Mucosa of descending colon (tissue), 3 donors: ENCODE results near the gene LRCH2. TPM values are rescaled to one million over a fixed set of nuclear protein-coding genes. Genes with fewer than 3 reads are reported as not detected.

Source experiments
- ATAC-seq: fragments of 200-7000 bp; cut with Tn5 transposase; one replicate; pipeline ENCODE4 v1.9.1; 2020; ENCODE audit warnings: mild to moderate bottlenecking, moderate library complexity
- DNase-seq, 3 donors: peaks; one replicate each; pipeline ENCODE4 v3.0.0-alpha.2; 2020
- H3K36me3 ChIP-seq: fragments of 200-600 bp; one replicate; pipeline ENCODE4 v1.8.0; 2021; ENCODE audit warnings: low read depth, mild to moderate bottlenecking
- H3K4me1 ChIP-seq: fragments of 200-600 bp; one replicate; pipeline ENCODE4 v1.8.0; 2021; ENCODE audit warnings: low read depth, mild to moderate bottlenecking
- H3K4me3 ChIP-seq: fragments of 200-600 bp; one replicate; pipeline ENCODE4 v1.8.0; 2021; ENCODE audit warnings: mild to moderate bottlenecking
- H3K9me3 ChIP-seq: fragments of 200-600 bp; one replicate; pipeline ENCODE4 v1.8.0; 2021; ENCODE audit warnings: mild to moderate bottlenecking
- CTCF ChIP-seq: fragments of 200-600 bp; IDR thresholded peaks from one replicate; pipeline ENCODE4 v1.8.0; 2022; ENCODE audit warnings: antibody characterized with exemption, mild to moderate bottlenecking
- intact Hi-C, 2 donors: fragments of 100-400 bp; cut with DNase I in 1 of 2; cut with micrococcal nuclease in 1 of 2; formaldehyde crosslinking; loops; one replicate each; pipeline versions ENCODE4 v1.11.0 to v1.11.1; 2022; cut with DNase I, micrococcal nuclease
- total RNA-seq, 3 donors: library from RNA; stranded (reverse); fragmentation: NEBNext Ultra II Directional in 2 of 3; extraction: Animal tissue kit (Norgen Biotek cat#: 25700) in 2 of 3; gene quantifications; one replicate each; pipeline versions ENCODE4 v1.2.1 to v1.2.4, GENCODE V29; 2021 to 2023
- donor health status: DM: no; HTN: no; CAD: no; lungs with moderate emphysema.
- donor health status: DM: no; HTN: no; CAD: no.
- donor health status: DM: no; HTN: yes; CAD: no.

LRCH2 gene
- total RNA-seq, 3 donors from 2014 or later, result 0.43 to 13.2 (median 1.9) TPM

- ATAC-seq, result no peak
These were observed 27.3 kb upstream of the LRCH2 start for GRCh38 chrX:115261148-115261547.

DNA sequence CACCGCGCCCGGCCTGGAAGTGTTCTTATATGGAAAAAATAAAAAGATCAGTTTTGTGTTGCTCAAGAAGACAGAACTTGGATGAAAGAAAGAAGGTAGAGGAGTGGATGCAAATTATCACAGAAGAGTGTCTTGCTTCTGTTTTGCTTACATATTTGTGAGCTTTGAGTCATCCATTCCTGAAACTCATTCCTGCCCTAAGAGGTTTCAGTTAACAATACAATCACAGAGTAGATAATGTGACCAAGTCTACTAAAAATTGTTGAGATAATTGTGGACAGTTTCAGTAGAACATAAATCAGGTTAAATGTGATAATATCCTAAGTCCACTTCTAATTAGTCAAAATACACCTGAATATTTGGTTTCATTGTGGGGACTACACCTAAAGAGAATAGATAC lies 26.4 kb upstream of the LRCH2 start:
- no peaks in the 10 kb centered on the region for H3K36me3 ChIP-seq
- H3K4me3 ChIP-seq, result no peak overlapping the region
- TF ChIP-seq CTCF, result no peak
- no peak for DNase-seq
- H3K4me1 ChIP-seq, result no peaks in the 10 kb centered on the region
- no peaks in the 10 kb centered on the region for H3K9me3 ChIP-seq
- intact Hi-C loops, result no loop called here
- ATAC-seq, result no peak

More at GRCh38 chrX:115261148-115261547, 27.3 kb upstream of the LRCH2 start:
- intact Hi-C loops, result no loop called here
- TF ChIP-seq CTCF, result no peak
- H3K36me3 ChIP-seq, result no peaks in the 10 kb centered on the region
- H3K4me3 ChIP-seq, result no peak overlapping the region
- no peaks in the 10 kb centered on the region for H3K4me1 ChIP-seq
- DNase-seq, result no peak
- no peaks in the 10 kb centered on the region for H3K9me3 ChIP-seq

DNA sequence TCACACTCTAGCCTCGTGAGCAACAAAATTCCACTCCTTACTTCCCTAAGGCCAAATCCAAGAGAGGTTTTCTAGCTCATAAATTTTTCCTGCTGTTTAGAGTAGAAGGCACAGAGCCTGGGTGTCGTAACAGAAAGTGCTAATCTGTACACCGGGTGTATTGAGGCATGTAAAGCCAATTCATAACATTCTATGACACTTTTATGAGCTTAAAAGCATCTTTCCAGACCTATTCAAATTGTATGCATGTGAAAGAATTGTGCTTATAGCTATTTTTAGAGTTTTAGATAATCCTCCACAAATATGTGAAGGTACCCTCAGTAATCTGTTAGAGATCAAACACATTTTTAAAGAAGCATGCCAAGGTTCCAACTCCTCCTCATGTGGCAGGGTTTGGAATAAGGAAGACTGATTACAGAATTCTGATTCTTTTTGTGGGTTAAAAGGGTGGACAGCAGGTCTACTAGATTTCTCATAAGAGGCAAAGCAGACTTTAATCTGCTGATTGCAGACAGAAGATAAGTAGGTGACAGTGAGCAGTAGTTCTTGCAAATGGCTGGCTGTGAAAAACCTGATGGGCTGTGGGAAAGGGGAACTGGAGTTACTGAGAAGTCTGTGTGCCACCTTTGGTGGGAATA lies 25.5 kb upstream of the LRCH2 start:
- ATAC-seq, result no peak
- intact Hi-C loops, result no loop called here
- Histone ChIP-seq H3K4me1 (no peaks in the 10 kb centered on the region), H3K4me3 (no peak overlapping the region), H3K36me3 (no peaks in the 10 kb centered on the region), H3K9me3 (no peaks in the 10 kb centered on the region)
- DNase-seq, result no peak
- TF ChIP-seq CTCF, result no peak

- no peaks in the 10 kb centered on the region for H3K9me3 ChIP-seq
These were observed 23.8 kb upstream of the LRCH2 start for GRCh38 chrX:115257711-115258110.

DNA sequence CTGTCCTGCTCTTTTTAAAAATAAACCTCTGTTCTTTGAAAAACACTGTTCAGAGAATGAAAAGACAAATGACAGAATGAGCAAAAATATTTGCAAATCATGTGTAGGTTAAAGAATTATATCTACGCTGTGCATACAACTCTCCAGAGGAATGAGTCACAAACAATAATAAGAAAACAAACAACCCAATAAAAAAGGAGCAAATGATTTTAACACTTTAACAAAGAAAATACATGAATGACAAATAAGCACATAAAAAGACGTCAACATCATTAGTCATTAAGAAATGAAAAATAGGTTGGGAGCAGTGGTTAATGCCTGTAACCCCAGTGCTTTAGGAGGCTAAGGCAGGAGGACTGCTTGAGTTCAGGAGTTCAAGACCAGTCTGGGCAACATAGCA lies 21.1 kb upstream of the LRCH2 start:
- no peak for DNase-seq
- Histone ChIP-seq H3K9me3 (no peaks in the 10 kb centered on the region), H3K36me3 (no peaks in the 10 kb centered on the region), H3K4me1 (no peaks in the 10 kb centered on the region), H3K4me3 (no peak overlapping the region)
- TF ChIP-seq CTCF, result no peak
- no peak for ATAC-seq
- intact Hi-C loops, result no loop called here

More at GRCh38 chrX:115257711-115258110, 23.8 kb upstream of the LRCH2 start:
- Histone ChIP-seq H3K36me3 (no peaks in the 10 kb centered on the region), H3K4me1 (no peaks in the 10 kb centered on the region), H3K4me3 (no peak overlapping the region)
- intact Hi-C loops, result no loop called here
- no peak for TF ChIP-seq CTCF
- ATAC-seq (no peak), DNase-seq (no peak)
